GM18519 (cell line): ENCODE data around the gene CFAP74.

Experiments used
- ATAC-seq: cut with Tn5 transposase; IDR thresholded peaks from one replicate; pipeline ENCODE4 v1.9.1; 2021; ENCODE audit warnings: mild to moderate bottlenecking, moderate library complexity; ENCODE audit not compliant: unreplicated experiment, low FRiP score

CFAP74 gene

GRCh38 chr1:1973716-1974642 is 29.6 kb downstream of the CFAP74 start:
- ATAC-seq: no peak

GRCh38 chr1:1972976-1973715 is 30.4 kb downstream of the CFAP74 start:
- ATAC-seq: no peak

- no peak for ATAC-seq
Observed at GRCh38 chr1:1971688-1972087, 31.9 kb downstream of the CFAP74 start.

GRCh38 chr1:1971017-1971416 is 32.6 kb downstream of the CFAP74 start:
- ATAC-seq: no peak

- ATAC-seq: no peak
Observed at GRCh38 chr1:1969953-1970716, 33.5 kb downstream of the CFAP74 start.

- ATAC-seq: no peak
Observed at GRCh38 chr1:1969505-1969900, 34.1 kb downstream of the CFAP74 start.

- ATAC-seq: no peak
Observed at GRCh38 chr1:1968767-1969504, 34.6 kb downstream of the CFAP74 start.

- no peak for ATAC-seq
Observed at GRCh38 chr1:1967879-1968278, 35.7 kb downstream of the CFAP74 start.

GRCh38 chr1:1967151-1967550 is 36.4 kb downstream of the CFAP74 start:
- ATAC-seq: no peak

- no peak for ATAC-seq
Observed at GRCh38 chr1:1966071-1966740, 37.4 kb downstream of the CFAP74 start.

- no peak for ATAC-seq
Observed at GRCh38 chr1:1965546-1965945, 38.0 kb downstream of the CFAP74 start.

- ATAC-seq: no peak
Observed at GRCh38 chr1:1964811-1965210, 38.8 kb downstream of the CFAP74 start.

GRCh38 chr1:1963570-1963969 is 40.0 kb downstream of the CFAP74 start:
- ATAC-seq: no peak

GRCh38 chr1:1962752-1963151 is 40.8 kb downstream of the CFAP74 start:
- no peak for ATAC-seq

GRCh38 chr1:1960480-1961196 is 42.9 kb downstream of the CFAP74 start:
- ATAC-seq: no peak

GRCh38 chr1:1959840-1960479 is 43.6 kb downstream of the CFAP74 start:
- ATAC-seq: no peak

GRCh38 chr1:1959459-1959839 is 44.1 kb downstream of the CFAP74 start:
- ATAC-seq: no peak

GRCh38 chr1:1958071-1958541 is 45.5 kb downstream of the CFAP74 start:
- no peak for ATAC-seq
